HG03280 (cell line): ENCODE data around the gene PDZD7.
A peak's percentile ranks its signal among the peaks of the same experiment; 100 is the strongest.

Experiments
- ATAC-seq: cut with Tn5 transposase; IDR thresholded peaks from one replicate; pipeline ENCODE4 v1.9.1; 2021; ENCODE audit warnings: mild to moderate bottlenecking, moderate library complexity; ENCODE audit not compliant: unreplicated experiment

The PDZD7 gene

GRCh38 chr10:101031128-101031795, at the start of gene PDZD7, which contains the start of gene SFXN3:
TSS of gene PDZD7 (minus strand) at chr10:101031129. CDS start at chr10:101030219, 910 bp downstream.
TSS of gene SFXN3 (plus strand) at chr10:101031234. CDS start at chr10:101034695, 3,461 bp downstream.
- ATAC-seq = peak; percentile 92

GRCh38 chr10:101079874-101080273, 48.9 kb upstream of the PDZD7 start:
- ATAC-seq = no peak

GRCh38 chr10:101076630-101077029, 45.7 kb upstream of the PDZD7 start:
- no peak for ATAC-seq

GRCh38 chr10:101075775-101076174, 44.8 kb upstream of the PDZD7 start:
- no peak for ATAC-seq

- no peak for ATAC-seq
Observed at GRCh38 chr10:101073631-101074030, 42.7 kb upstream of the PDZD7 start.

GRCh38 chr10:101072923-101073322, 42.0 kb upstream of the PDZD7 start:
- no peak for ATAC-seq

- ATAC-seq = no peak
Observed at GRCh38 chr10:101071885-101072433, 41.0 kb upstream of the PDZD7 start.

- ATAC-seq = no peak
Observed at GRCh38 chr10:101071267-101071884, 40.4 kb upstream of the PDZD7 start.

GRCh38 chr10:101070098-101070497, 39.2 kb upstream of the PDZD7 start:
- ATAC-seq = no peak

- ATAC-seq = no peak
Observed at GRCh38 chr10:101069441-101069840, 38.5 kb upstream of the PDZD7 start.

- no peak for ATAC-seq
Observed at GRCh38 chr10:101067356-101068083, 36.6 kb upstream of the PDZD7 start.

GRCh38 chr10:101066896-101067355, 36.0 kb upstream of the PDZD7 start:
- ATAC-seq = no peak

- ATAC-seq = no peak
Observed at GRCh38 chr10:101066146-101066895, 35.4 kb upstream of the PDZD7 start.

GRCh38 chr10:101065481-101066145, 34.7 kb upstream of the PDZD7 start:
- ATAC-seq = no peak

- no peak for ATAC-seq
Observed at GRCh38 chr10:101064415-101065030, 33.6 kb upstream of the PDZD7 start.

GRCh38 chr10:101063548-101064414, 32.9 kb upstream of the PDZD7 start:
- ATAC-seq = no peak

GRCh38 chr10:101063050-101063525, 32.2 kb upstream of the PDZD7 start:
- ATAC-seq = no peak

GRCh38 chr10:101062232-101063049, 31.5 kb upstream of the PDZD7 start:
- peak; percentile 32 for ATAC-seq
